Femur (tissue), 1 donor: ENCODE results near the gene DDR2.

Source experiments
- DNase-seq: peaks from one replicate; pipeline ENCODE4 v3.0.0-alpha.2; 2017

Gene DDR2

DNA sequence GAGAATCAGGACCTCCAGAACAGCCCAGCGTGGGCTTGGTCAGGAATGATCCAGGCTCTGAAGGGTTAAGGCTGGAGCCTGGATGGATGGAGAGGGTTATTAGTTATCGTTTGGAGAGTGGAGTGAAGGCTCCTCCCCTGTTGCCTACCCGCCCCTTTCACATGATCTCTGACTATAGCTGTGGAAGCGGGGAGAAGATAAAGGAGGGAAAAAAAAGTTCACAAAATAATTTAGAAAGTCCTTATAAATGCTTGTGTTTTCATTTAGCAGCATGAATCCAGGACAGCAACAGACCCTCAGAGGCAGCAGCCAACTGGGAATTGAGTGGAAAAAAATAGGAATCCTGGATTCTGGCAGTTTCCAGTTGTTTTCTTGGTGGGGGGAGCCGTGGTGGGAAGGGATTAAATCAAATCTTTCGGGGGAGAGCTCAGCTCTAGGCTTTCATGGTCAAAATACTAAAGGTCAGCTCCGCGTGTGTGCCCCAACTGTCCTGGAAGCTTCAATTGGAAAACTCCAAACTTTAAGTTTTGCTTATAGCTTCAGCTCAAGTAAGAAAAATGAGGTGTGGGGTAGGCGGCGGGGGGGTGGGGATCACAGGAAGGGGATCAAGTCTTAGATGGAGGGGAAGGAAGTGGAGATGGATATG, 595 bp upstream of the DDR2 start:
- peak; percentile 76 for DNase-seq

DNA sequence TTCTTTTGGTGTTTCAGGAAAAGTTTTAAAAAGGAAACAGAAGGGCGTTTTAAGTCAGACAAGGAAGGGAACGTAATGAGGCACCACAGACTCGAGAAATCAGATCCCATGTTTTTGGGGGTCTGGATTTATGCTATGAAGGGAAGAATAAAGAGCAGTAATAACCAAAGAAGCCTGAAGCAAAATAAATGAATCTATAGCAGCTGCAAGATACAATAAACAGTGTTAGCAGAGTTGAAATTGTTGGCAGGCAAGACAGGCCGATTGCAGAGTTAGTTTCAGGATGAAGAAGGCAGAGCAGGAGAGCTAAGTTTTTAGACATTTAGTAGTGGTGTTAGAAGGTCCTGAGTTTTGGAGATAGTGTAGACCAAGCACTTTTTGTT, 425 bp downstream of the DDR2 start:
- DNase-seq = no peak

DNA sequence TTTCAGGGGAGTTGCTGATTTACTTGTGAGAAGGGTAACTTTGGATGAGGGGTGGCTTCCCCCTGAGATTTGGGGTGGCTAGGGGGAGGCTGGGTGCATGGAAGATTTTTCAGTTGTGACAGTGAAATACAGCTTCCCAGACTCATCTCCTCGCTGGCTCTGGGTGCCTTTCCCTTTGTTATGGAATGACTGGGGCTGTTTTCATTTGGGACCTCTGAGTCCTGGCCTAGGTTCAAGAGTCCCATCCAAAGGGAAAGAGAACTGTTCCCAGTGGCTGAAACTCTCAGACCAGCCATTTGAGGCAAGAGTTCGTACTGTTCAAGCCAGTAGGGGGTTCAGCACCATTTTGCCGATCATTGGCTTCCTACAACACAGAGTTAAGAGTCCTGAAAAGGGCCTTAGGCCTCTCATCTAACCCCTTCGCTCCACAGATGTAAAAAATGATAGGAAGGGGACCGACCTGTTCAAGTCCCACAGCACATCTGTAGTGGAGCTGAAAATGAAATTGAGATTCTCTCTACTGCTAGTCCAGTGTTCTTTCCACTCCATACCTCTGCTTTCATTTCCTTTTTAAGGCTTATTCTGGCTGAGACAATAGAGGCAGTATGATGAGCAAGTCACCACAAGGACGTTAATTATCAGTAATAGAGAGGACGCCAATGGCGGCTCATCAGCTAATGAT, 958 bp downstream of the DDR2 start:
- peak; percentile 33 for DNase-seq

DNA sequence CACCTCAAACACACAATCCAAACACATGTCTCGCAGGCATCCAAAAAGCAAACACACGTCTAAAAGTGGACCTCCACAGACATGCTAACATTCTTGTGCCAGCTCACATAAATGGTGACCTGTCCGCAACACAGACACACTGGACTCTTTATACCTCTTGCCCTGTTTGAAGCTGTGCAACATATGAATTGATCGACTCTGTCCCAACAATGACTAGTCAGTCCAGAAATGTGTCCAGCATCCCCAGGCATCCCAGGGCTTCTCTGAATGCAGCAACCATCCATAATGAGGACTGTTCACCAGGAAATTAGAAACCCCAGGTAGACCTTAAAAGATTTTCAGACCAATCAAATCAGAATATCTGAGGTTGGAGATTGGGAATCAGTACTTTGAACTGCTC, 3.2 kb downstream of the DDR2 start:
- DNase-seq = no peak

DNA sequence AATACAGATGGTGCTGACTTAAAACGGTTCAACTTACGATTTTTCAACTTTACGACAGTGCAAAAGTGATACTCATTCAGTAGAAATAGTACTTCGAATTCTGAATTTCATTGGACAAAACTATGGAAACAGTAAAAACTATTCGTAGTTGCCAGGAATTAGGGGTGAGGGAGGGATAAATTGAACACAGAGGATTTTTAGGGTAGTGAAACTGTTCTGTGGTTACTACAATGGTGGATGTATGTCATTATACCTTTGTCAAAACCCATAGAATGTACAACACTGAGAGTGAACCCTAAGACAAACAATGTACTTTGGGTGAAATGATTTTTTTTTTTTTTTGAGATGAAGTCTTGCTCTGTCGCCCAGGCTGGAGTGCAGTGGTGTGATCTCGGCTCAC, 7.5 kb downstream of the DDR2 start:
- no peak for DNase-seq

DNA sequence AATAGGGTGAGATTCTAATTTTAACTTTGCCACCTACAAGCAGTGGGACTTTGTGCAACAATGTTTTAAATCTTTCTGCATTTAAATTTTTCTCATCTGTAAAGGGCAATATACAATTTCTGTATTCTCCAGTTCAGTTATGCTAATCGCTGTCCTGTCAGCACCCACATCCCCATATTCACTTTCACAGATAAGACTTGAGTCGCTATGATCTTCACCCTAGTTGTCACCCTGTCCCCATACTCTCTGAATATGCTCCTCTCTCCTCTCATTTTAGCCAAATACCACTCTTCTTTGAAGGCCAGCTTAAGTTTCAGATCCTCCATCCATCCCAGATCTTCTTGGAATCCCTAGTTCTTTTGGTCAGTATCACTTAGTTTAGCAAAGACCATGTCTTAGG, 8.8 kb downstream of the DDR2 start:
- no peak for DNase-seq

DNA sequence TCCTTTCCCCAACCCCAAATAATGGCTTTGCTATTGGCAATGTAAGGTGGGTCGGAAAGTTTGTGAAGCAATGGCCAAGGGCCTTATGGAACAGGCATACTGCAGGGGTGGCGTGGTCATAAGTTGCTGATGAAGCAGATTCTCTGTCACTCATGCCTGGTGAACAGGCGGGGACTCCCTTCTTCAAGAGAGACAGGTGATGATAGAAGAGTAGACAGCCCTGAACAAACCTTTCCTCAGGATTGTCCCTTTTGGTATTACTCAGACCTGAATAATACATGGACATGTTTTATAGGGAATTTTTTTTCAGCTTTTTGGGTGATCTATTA, 12.7 kb downstream of the DDR2 start:
- no peak for DNase-seq

DNA sequence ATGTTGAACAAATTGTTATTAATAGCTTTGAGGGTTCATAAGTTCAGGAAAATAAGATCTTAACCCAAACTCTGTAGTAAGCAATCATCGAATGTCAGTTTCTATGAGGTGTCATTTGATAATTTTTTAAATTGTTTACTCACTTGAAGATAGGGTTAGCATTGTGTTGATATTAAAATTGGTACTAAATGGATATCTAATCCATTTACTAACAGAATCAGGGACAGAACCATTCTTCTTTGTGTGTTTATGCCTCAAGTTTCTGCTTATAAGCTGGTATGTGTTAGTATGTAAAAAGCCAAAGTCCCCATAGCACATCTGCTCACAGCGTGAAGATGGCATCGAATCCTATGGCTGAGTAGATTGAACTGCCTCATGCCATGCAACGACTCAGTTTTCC, 13.4 kb downstream of the DDR2 start:
- DNase-seq = no peak

DNA sequence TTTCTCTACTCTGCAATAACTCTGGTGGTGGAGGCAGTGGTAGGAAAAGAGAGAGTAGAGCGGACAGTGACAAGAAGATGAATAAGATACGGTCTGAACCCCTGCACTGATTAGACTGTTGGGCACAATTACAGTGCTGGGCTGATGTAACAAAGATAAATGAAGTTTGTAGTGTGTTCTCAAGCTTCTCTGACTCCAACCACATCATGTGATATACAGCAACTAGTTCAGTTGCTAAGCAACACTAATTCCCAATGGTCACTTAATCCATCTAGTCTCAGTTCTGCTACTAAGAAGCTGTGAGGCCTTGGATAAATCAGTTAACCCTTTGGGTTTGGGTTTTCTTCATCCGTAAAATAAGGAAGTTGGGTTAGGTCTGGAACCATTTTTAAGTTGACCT, 17.3 kb downstream of the DDR2 start:
- no peak for DNase-seq

DNA sequence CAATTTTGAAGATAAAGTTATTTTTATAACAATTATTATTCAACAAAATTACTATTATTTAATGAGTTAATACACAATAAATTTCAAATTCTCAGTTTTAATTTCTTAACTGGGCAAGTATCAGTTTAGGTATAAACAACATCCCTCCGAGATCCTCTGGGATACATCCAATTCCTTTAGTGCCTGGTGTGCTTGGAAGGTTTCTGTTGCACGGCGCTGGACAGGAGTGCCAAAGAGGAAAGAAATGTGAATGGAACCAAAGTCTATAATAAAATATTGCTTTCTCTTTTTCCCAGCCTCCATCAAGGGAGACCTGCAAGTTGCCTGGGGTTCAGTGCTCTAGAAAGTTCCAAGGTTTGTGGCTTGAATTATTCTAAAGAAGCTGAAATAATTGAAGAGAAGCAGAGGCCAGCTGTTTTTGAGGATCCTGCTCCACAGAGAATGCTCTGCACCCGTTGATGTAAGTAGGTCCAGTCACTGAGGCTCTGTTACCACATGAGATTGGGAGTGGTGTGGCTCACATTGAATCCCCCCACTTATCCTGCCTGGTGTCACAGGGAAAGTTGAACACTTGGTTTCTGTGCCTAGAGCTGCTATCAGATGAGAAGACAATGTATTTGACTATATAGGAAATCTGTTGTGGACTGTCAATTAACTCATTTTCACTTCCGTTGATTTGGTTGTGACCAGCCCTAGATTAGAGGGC, 22.8 kb downstream of the DDR2 start:
- DNase-seq = no peak

DNA sequence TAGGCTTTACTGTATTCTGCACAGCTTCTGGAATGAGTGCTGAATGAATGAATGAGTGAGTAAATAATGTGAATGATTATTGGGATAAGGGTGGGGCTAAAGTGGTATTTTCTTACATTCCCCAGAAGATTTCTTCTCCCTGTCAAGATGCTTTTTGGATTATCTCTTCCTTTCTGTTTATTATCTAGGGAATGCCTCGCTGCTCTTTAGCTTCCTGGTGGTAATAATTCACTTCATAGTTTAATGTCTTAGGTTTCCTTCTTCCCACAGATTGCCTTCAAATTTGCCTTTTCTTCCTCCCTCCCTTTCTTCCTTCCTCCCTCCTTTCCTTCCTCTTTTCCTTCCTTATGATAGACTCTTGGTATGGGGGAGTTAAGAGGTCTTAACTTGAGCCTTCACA, 24.0 kb downstream of the DDR2 start:
- no peak for DNase-seq

DNA sequence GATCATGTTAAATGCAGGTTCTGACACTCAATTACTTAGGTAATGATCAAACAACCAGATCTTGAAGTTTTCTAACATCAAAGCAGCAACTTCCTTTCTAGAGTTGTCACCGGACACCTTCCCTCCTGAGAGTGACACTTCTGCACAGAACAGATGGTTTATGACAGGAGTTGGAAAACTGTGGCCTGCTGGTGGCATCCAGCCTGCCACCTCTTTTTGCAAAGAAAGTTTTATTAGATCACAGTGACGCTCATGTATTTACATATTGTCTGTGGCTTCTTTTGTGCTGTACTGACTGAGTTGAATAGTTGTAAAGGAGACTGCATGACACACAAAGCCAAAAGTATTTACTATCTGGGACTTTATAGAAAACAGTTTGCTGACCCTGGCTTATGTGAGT, 28.3 kb downstream of the DDR2 start:
- no peak for DNase-seq

DNA sequence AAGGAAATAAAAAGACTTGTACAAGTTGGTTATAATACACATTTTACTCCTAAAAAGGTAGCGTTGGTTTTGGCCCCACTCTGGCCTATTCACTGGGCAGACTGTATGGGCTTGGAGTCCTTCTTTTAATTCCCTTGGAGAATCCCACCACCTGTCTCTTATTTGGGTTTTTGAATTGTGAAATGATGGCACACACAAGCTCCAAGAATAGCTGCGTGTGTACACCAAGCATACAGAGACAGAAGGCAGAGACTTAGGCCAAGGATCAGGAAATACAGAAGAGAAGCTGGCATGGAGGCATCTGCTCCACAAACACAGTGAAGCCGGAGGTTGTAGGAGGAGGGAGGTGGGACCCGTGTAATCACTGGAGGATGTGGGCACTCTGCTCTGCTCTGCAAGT, 29.1 kb downstream of the DDR2 start:
- no peak for DNase-seq

DNA sequence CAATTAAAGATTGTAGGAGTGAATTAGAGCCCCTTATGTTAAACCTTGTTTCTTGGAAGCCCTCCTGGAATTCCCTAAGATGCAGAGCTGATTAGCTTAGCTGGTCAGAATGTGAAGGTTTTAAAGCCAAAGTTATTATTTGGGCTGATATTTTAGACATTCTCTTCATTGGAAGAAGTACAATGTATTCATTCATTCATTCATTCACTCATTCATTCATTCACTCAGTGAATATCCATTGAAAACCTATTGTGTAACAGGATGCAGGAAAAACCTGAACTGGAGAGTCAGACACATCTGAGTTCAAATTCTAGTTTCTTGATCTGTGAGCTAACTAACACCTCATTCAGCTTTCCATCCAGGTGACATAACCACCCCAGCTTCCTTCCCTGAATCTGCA, 29.7 kb downstream of the DDR2 start:
- DNase-seq = no peak

DNA sequence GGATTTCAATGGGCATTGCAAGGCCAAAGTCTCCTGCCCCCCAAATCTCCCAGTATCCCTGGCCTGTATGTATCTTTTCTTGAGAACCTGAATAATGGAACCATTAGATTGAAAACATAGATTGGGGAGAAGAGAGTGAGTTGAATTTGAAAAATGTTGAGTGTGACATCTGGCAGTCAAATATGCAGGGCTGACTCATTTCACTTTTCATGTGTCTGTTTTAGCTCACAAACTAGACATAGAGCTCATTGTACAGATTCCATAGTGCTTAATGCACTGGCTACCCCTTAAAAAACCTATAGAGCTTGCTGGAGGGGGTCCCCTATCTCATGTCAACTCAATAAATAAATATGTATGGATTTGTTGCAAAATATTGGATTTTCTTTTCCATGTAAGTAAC, 30.8 kb downstream of the DDR2 start:
- DNase-seq = no peak

DNA sequence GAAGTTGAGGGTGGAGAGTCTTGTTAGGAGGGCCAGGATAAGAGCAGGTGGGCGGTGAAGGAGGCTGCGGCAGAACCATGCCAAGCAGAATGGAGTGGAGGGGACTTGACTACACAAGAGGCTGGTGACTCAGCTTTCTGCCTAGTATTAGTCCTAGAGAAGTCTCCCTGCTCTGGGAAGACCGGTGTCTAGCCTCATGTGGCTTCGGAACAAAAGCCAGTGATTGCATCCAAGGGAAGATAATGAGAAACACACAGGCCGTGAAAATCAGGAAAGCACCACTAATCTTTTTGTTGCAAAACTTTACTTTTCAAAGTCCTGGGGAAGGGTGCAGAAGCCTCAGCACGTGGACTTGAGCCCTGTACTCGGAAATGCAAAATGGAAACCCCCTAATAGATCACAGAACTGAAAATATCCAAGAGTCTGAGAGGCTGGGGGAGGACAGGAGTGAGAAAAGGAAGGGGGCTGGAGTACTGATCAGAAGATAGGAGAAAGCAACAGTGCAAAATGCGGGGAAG, 31.4 kb downstream of the DDR2 start:
- DNase-seq = no peak

DNA sequence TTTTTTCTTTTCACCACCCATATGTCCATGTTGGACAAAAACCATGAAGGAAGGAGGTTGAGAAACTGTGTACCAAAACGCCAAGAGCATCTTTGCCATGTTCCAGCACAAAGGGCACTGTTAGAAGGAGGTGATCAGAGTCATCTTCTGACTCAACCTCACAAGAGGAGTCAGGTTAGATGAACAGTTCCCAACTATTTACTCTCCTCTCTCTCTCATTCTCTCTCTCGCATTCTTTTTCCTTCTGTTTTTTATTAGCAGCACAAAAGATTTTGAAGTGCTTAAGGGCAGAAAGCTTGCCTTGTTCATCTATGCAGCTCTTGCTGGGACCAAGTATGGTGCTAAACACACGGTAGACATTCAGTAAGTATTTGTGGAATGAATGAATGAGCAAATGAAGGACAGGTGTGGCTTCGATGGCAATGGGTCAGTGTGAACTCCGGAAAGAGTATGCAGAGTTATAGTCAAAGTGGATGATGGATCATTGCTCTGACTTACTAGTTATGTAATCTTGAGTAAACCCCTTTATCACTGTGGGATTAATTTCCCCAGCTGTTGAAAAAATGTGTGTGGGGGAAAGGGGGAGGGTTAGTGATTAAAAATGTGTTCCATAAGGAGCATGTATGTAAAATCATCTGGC, 33.9 kb downstream of the DDR2 start:
- DNase-seq = no peak

DNA sequence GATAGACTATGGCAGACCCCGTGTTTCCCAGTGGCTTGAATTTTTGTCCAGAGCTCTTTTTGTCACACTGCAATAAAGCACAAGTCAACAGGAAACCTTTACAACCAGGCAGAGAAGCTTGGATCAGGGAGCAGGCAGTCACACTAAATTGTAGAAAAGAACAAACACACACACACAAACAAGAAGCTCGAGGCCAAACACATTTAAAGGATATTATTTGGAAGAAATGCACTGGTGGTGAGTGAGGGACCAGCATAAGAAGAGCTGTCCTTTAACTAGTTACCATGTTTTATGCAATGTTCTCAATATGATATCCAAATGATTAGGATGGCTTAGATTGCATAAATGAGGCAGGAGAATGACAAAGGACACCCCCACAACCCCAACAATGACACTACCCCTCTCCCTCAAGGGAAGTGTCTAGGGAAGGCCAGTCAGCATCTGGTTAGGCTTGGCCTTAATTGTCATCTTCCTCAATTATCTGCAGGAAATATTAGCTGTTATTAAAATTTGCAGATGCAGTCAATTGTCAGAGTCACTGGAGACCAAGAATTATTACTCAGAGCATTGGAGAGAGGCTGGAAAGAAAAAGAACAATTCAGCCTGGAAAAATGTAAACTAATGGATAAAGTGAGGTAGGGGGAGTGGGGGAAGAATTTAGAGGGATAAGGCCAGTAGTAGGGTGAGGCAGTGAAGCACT, 35.3 kb downstream of the DDR2 start:
- no peak for DNase-seq

DNA sequence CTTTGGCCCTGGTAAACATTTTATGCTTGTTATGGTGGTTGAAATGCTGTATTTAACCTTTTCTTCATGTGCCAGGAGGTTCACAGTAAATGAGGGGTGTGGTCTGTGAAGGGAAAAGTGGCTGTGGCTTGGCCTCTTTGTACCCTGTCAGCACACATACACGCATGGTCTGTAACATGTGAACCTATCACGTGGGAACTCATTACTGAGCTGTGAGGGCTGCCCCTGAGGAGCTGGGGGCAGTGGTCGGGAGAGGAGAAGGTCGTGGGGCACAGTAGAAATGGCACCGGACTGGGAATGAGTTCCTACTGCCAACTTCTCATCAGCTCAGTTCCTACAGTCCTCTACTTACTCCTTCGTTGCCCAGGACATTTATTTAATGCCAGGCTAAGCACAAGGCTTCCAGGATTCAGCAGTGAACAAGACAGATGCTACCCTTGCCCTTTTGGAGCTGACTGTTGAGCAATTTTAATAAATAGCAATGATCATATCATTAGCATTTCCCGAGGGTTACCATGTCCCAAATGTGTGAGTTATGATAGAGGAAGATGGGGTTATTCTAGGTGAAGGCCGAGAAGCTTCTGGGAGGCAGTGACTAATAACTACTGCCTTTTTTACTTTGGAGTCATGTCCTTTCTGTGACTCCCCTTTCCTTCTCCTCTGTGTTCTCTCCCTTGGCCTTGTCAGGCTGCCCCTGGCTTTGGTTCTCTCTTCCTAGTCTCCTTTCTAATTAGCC, 38.8 kb downstream of the DDR2 start:
- DNase-seq = no peak

DNA sequence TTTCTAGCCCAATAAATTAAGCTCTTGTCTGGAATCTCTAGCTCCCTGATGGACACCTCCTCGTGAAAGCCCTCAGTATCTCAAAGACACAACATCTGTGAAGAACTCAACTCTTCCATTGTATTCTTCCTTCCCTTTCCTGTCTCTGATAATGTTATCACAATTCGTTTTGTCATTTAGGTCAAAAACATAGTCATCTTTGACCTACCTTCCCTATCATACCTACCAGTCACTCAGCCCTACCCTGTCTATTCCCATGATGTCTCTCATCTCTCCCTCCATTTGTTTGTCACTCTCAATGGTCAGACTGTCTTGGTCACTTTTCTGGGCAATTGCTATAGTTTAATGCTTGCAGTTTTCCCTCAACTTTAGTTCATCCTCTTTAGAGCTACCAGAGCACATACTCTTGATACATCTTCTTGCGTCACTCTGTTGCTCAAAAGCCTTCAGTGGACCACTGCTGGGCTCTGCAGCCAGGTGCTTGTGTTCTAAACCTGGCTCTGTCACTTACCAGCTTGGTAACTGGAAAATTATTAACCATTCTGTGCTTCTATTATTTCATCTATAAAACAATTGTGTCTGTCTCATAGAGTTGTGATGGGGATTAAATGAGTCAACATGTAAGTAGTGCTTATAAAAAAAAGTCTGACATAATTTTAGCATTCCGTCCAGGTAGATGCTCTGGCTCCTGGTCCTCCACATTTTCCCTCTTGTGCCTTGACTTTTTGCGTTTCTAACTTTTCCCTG, 39.6 kb downstream of the DDR2 start:
- no peak for DNase-seq

DNA sequence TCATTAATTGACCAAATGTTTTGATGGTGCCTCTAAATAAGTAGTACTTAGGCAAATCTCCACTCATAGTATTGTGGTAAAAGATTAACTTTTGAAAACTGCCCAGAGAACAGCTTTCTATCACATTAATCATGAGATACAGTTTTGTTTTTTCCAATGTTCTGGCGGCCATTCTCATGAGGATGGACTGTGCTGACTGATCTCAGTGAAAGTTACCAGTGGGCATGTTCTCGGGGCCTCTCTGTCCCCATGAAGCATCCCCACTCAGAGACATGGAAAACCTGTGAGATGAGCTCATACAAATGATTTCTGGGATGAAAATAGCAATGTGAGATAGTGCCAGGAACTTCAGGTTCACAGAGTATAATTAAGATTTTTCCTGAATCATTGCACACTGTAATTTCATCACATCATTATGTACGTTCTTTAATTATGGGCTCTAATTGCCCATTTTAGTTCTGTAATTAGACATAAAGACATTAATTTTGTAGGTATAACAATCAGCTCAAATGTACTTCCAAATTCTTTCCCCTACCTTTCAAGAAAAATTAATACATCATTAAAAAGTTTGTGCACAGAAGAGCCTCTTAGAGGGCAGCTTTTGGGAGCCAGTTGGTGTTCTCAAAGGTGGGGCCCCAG, 40.5 kb downstream of the DDR2 start:
- no peak for DNase-seq
